Ovary (tissue), 3 donors: Measurements from ENCODE around the gene DISP2.

Experiments used
- POLR2A ChIP-seq: fragments of 450-650 bp; IDR thresholded peaks from one replicate; pipeline ENCODE4 v1.6.1; 2017; ENCODE audit warnings: antibody characterized with exemption, mild to moderate bottlenecking, moderate library complexity
- TF ChIP-seq, protein P1 (sequence below), 3 donors: fragments of 450-650 bp in 2 of 3; fragments of 200-600 bp in 1 of 3; IDR thresholded peaks; one replicate each; pipeline versions ENCODE4 v1.5.1 to v1.8.0; 2016 to 2022; ENCODE audit warnings: antibody characterized with exemption in 3 of 3, mild to moderate bottlenecking in 1 of 3
- donor health status: DM: no; HTN: no; CAD: no.

DNA sequence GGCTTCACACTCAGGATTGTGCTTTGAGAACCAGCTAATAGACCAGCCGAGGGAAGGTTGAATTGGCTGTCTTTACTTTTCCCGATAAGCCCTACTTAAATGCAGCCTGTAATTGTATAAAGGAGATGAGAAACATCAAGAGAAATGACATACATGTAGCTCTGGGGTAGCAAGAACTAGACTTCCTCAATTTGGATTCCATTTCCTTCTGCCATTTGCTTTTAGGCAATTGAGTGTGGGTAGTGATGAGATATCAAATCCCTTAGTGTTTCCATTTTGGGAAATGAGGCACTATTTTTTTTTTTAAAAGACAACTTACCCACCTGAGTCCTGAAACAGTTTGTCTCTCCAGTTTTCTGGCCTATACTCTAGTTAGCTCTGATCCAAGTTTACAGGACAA, 32.3 kb upstream of the DISP2 start:
- TF ChIP-seq, protein P1, sequence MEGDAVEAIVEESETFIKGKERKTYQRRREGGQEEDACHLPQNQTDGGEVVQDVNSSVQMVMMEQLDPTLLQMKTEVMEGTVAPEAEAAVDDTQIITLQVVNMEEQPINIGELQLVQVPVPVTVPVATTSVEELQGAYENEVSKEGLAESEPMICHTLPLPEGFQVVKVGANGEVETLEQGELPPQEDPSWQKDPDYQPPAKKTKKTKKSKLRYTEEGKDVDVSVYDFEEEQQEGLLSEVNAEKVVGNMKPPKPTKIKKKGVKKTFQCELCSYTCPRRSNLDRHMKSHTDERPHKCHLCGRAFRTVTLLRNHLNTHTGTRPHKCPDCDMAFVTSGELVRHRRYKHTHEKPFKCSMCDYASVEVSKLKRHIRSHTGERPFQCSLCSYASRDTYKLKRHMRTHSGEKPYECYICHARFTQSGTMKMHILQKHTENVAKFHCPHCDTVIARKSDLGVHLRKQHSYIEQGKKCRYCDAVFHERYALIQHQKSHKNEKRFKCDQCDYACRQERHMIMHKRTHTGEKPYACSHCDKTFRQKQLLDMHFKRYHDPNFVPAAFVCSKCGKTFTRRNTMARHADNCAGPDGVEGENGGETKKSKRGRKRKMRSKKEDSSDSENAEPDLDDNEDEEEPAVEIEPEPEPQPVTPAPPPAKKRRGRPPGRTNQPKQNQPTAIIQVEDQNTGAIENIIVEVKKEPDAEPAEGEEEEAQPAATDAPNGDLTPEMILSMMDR (IDR thresholded peaks at IDR 0.05): no peak
- no peak for TF ChIP-seq POLR2A
